Upper lobe of right lung (tissue), 1 donor: ENCODE measurements around the gene TTYH3. TPM values are rescaled to one million over a fixed set of nuclear protein-coding genes. Genes with fewer than 3 reads are reported as not detected.
A peak's percentile ranks its signal among the peaks of the same experiment; 100 is the strongest.

Source experiments
- ATAC-seq: fragments of 200-7000 bp; cut with Tn5 transposase; one replicate; pipeline ENCODE4 v1.9.1; 2020; ENCODE audit warnings: mild to moderate bottlenecking, moderate library complexity
- DNase-seq: peaks from one replicate; pipeline ENCODE4 v3.0.0-alpha.2; 2020
- H3K27ac ChIP-seq: fragments of 200-600 bp; one replicate; pipeline ENCODE4 v1.8.0; 2022
- H3K27me3 ChIP-seq: fragments of 200-600 bp; one replicate; pipeline ENCODE4 v1.8.0; 2022; ENCODE audit warnings: mild to moderate bottlenecking
- H3K36me3 ChIP-seq: fragments of 200-600 bp; one replicate; pipeline ENCODE4 v1.8.0; 2022
- H3K4me1 ChIP-seq: fragments of 200-600 bp; one replicate; pipeline ENCODE4 v1.8.0; 2022
- H3K4me3 ChIP-seq: fragments of 200-600 bp; one replicate; pipeline ENCODE4 v1.8.0; 2022; ENCODE audit warnings: mild to moderate bottlenecking
- H3K9me3 ChIP-seq: fragments of 200-600 bp; one replicate; pipeline ENCODE4 v1.8.0; 2022
- intact Hi-C: fragments of 100-400 bp; cut with DNase I; formaldehyde crosslinking; loops from one replicate; pipeline ENCODE4 v1.11.0; 2022
- total RNA-seq: library from RNA; stranded (reverse); fragmentation: NEBNext Ultra II Directional; extraction: Animal tissue kit (Norgen Biotek cat#: 25700); gene quantifications from one replicate; pipeline ENCODE4 v1.2.1, GENCODE V29; 2021
- TF ChIP-seq, protein P1 (sequence below): fragments of 200-600 bp; IDR thresholded peaks from one replicate; pipeline ENCODE4 v1.8.0; 2022; ENCODE audit warnings: antibody characterized with exemption
- donor health status: DM: no; HTN: yes; CAD: no; lungs with severe emphysema.

The TTYH3 gene
- total RNA-seq, 1 donor from 2014 or later = 48.8 TPM

DNA sequence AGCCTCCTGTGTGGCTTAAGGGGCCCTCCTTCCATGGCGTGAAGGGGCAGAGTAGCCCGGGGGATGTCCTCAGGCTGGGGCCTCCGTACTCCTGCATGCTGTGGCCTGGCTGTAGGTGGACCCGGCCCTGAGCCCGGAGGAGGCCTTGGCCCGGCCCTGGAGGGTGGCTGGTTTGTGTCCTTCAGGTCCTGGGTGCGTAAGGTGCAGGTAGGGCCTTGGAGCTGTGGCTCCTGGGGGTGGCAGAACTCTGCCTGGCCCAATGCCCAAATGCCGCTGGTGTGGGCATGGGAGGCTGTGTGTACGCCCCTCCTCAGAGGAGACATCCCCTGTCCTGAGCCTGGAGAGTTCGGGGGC is 29.3 kb downstream of the TTYH3 start:
- H3K4me3 ChIP-seq = no peak overlapping the region
- ATAC-seq (no peak), DNase-seq (no peak)
- H3K27ac ChIP-seq = no peak overlapping the region
- intact Hi-C loops = no loop called here
- peaks cover 9% of the 10 kb centered on the region for H3K36me3 ChIP-seq
- TF ChIP-seq, protein P1, sequence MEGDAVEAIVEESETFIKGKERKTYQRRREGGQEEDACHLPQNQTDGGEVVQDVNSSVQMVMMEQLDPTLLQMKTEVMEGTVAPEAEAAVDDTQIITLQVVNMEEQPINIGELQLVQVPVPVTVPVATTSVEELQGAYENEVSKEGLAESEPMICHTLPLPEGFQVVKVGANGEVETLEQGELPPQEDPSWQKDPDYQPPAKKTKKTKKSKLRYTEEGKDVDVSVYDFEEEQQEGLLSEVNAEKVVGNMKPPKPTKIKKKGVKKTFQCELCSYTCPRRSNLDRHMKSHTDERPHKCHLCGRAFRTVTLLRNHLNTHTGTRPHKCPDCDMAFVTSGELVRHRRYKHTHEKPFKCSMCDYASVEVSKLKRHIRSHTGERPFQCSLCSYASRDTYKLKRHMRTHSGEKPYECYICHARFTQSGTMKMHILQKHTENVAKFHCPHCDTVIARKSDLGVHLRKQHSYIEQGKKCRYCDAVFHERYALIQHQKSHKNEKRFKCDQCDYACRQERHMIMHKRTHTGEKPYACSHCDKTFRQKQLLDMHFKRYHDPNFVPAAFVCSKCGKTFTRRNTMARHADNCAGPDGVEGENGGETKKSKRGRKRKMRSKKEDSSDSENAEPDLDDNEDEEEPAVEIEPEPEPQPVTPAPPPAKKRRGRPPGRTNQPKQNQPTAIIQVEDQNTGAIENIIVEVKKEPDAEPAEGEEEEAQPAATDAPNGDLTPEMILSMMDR = no peak
- peaks cover 8% of the 10 kb centered on the region for H3K4me1 ChIP-seq
- H3K27me3 ChIP-seq = no peaks in the 10 kb centered on the region
- H3K9me3 ChIP-seq = no peaks in the 10 kb centered on the region

DNA sequence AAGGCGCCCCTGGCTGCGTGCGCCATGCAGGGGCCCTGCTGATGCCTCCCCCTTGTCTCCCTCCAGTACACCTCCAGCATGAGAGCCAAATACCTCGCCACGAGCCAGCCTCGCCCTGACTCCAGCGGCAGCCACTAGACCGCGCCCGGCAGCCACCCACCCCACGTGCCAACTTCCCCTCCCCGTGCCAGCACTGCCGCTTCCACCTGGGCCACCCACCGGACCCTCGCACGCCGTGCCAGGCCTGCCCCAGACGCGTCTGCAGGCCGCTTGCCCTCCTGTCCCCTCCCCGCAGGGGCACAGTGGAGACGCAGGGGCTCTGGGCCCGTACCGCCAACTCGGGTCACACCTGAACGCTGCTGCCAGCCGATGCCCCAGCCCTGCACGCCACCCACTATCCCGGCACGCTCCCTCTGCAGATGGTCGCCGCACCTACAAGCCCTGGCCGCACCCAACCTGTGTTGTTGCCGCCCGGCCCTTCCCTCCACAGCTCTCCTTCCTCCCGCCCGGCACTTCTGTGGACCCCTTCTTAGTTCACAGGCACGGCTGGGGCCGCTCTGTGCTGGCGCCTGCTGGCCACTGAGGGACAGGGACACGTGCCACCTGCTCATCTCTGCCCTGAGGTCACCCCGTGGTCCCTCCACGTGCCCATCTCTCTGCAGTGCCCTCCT is 30.0 kb downstream of the TTYH3 start:
- Histone ChIP-seq H3K9me3 (no peaks in the 10 kb centered on the region), H3K27ac (no peak overlapping the region), H3K27me3 (no peaks in the 10 kb centered on the region), H3K36me3 (peaks cover 4% of the 10 kb centered on the region), H3K4me3 (no peak overlapping the region), H3K4me1 (peaks cover 8% of the 10 kb centered on the region)
- no peak for DNase-seq
- intact Hi-C loops = no loop called here
- TF ChIP-seq, protein P1 = no peak
- no peak for ATAC-seq

DNA sequence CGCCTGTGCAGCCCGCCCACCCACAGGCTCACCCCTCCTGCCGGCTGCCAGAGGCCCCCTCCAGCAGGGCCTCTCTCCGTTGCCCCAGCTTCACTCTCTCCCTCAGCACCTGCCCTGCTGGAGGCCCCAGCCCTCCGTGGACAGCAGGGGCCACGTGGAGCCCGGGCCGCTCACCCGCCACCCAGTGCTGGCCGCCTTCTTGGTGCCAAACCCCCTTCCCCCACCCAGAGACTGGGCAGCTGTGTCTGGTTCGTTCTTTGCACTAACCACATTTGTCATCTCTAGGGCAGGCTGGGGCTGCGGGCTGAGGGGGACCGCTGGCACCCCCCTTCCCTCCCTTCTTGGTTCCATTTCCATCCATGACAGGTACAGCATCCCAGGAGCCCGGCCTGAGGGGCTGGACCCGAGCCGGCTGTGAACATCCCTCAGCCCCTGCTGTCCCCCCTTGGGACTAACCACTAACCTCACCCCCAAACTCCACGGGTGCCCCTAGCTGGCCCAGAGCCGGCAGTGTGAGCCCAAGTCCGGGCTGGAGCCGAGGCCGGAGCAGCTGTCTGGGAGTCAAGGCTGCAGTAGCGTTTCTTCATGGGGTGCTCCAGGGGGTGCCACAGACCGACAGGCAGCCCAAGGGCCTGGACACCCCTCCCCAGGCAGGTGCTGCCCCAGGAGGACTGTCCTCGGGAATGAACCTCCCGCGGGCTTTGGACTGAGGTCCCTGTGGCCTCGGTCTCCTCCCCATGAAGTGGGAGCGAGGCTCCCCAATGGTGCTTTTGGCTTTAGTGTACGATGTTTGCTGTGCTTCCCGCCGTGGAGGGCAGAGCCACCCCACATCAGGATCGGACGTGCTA is 30.7 kb downstream of the TTYH3 start:
- no peak overlapping the region for H3K27ac ChIP-seq
- intact Hi-C loops = no loop called here

DNA sequence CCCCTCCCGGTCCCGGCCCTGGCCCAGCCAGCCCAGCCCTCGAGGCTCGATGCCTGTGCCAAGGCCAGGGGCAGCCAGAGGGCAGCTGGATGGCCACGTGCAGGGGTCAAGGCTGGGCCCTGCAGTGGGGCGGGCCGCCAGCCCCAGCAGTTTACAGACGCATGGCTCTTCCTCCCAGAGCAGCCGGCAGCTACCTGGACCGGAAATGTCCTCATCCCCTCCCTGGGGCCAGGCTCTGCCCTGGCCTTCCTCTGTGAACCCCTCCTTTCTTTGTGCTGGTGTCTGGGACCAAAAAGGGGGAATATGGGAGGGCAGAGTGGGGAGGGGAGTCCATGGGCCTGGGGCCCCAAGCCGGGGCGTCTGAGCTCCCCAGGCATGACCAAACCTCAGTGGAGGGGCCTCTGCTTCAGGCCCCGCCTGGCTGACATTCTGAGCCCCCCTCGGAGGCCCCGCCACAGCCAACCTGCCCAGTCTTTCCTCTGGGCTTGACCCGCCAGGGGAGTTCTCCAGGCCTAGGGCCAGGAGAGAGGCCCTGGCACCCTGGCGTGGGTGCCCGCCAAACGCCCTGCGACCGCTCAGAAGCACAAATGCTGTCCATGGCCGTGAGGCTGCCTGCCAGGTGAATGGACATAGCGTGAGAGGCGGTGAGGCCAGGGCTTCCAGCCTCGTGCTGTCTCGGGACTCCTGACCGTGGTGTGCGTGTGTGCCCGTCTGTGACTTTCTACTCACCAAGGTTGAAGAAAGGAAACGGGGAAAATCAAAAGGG is 31.5 kb downstream of the TTYH3 start:
- Histone ChIP-seq H3K27ac (no peak overlapping the region), H3K4me3 (no peak overlapping the region), H3K4me1 (peaks cover 8% of the 10 kb centered on the region), H3K9me3 (no peaks in the 10 kb centered on the region), H3K27me3 (no peaks in the 10 kb centered on the region), H3K36me3 (peaks cover 3% of the 10 kb centered on the region)
- TF ChIP-seq, protein P1 = no peak
- no peak for DNase-seq
- peak; percentile 38 for ATAC-seq
- intact Hi-C loops = no loop called here

More for the DNA sequence above, 30.7 kb downstream of the TTYH3 start:
- Histone ChIP-seq H3K4me3 (no peak overlapping the region), H3K4me1 (peaks cover 8% of the 10 kb centered on the region), H3K27me3 (no peaks in the 10 kb centered on the region), H3K36me3 (peaks cover 3% of the 10 kb centered on the region), H3K9me3 (no peaks in the 10 kb centered on the region)
- DNase-seq = no peak
- no peak for ATAC-seq
- TF ChIP-seq, protein P1 = no peak

DNA sequence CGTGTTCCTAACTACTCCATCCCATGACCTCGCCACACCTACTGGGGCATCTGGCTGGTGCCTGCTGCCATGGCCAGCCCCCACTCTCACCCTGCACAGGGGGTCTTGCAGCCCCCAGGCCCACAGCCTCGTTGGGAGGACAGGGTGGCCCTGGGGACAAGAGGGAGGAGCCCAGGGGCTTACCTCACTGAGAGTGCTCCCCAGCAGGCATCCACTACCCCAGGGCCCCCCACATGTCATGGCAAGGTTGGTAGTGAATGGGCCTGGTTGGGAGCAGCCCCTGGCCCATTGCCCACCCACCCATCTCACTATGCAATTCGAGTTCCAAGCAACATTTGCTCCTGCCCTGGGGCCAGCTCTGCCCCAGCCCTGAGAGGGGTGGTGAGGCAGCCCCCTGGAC is 32.2 kb downstream of the TTYH3 start:
- TF ChIP-seq, protein P1 = no peak
- H3K9me3 ChIP-seq = no peaks in the 10 kb centered on the region
- no peaks in the 10 kb centered on the region for H3K36me3 ChIP-seq
- intact Hi-C loops = no loop called here
- no peak overlapping the region for H3K4me3 ChIP-seq
- ATAC-seq = no peak
- no peak overlapping the region for H3K27ac ChIP-seq
- H3K27me3 ChIP-seq = no peaks in the 10 kb centered on the region
- H3K4me1 ChIP-seq = peaks cover 8% of the 10 kb centered on the region
- no peak for DNase-seq
